ENCODE measurements around the gene PTP4A1. TPM values are rescaled to one million over a fixed set of nuclear protein-coding genes. Genes with fewer than 3 reads are reported as not detected.

The PTP4A1 gene
- polyA plus RNA-seq, 1 donor (not counting 4 experiments of a cell fraction or from before 2014, with no cell fraction given), result 65.7 TPM

DNA sequence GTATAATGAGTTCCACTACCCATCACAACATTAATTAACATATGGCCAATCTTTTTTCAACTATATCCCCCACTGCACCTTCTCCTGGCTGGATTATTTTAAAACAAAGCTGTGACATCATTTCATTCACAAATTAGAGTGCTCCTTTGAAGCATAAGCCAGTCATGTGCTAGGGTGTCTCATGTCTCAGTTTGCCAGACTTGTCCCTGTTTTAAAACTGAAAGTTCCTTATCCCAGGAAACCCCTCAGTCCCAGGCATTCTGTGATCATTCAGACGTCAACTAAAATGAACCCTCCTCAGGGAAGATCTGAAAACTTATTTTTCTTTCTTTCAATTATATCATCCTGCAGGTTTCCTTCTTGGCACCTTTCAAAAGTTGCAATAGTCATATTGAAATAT is 29.3 kb upstream of the PTP4A1 start:
- H3K9ac ChIP-seq (ENCODE audit: control insufficient read depth, extremely low read depth, insufficient read depth, low read length), result no peak overlapping the region
- no peaks in the 10 kb centered on the region for H3K27me3 ChIP-seq (ENCODE audit: control insufficient read depth, extremely low read depth, insufficient read depth, low read length)
- H3K79me2 ChIP-seq (ENCODE audit: control insufficient read depth, insufficient read depth, low read length), result no peaks in the 10 kb centered on the region
- no peak overlapping the region for H3K4me3 ChIP-seq (ENCODE audit: control insufficient read depth in 2 of 3, extremely low read depth in 1 of 3, insufficient read depth in 2 of 3, low read depth in 1 of 3, low read length in 3 of 3)
- FAIRE-seq (no peak), DNase-seq (ENCODE audit: low read depth, low spot score) (no peak)
- H3K36me3 ChIP-seq (ENCODE audit: control insufficient read depth in 2 of 2, extremely low read depth in 1 of 2, insufficient read depth in 2 of 2, low read length in 2 of 2), result no peaks in the 10 kb centered on the region
- no peak overlapping the region for H3K27ac ChIP-seq (ENCODE audit: control insufficient read depth, insufficient read depth, low read length)
- no peak overlapping the region for H2AFZ ChIP-seq (ENCODE audit: control insufficient read depth, low read length)
- H3K9me1 ChIP-seq (ENCODE audit: control insufficient read depth, extremely low read depth, insufficient read depth, low read length), result no peaks in the 10 kb centered on the region
- H3K9me3 ChIP-seq (ENCODE audit: control insufficient read depth, low read depth, low read length), result no peaks in the 10 kb centered on the region
- dilution Hi-C loops (cut with MboI; ENCODE audit: extremely low pct_ligation_motif_present, low sequenced_read_pairs), result no loop called here
- TF ChIP-seq, protein P1, sequence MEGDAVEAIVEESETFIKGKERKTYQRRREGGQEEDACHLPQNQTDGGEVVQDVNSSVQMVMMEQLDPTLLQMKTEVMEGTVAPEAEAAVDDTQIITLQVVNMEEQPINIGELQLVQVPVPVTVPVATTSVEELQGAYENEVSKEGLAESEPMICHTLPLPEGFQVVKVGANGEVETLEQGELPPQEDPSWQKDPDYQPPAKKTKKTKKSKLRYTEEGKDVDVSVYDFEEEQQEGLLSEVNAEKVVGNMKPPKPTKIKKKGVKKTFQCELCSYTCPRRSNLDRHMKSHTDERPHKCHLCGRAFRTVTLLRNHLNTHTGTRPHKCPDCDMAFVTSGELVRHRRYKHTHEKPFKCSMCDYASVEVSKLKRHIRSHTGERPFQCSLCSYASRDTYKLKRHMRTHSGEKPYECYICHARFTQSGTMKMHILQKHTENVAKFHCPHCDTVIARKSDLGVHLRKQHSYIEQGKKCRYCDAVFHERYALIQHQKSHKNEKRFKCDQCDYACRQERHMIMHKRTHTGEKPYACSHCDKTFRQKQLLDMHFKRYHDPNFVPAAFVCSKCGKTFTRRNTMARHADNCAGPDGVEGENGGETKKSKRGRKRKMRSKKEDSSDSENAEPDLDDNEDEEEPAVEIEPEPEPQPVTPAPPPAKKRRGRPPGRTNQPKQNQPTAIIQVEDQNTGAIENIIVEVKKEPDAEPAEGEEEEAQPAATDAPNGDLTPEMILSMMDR (optimal IDR thresholded peaks at IDR 0.05 in 1 of 3, IDR thresholded peaks at IDR 0.05 in 1 of 3, conservative IDR thresholded peaks at IDR 0.05 in 1 of 3; ENCODE audit: extremely low read depth in 1 of 3, insufficient read depth in 2 of 3, low read length in 3 of 3), result no peak
- no peak for TF ChIP-seq EZH2 (IDR thresholded peaks at IDR 0.05; ENCODE audit: low read length)
- H3K4me1 ChIP-seq (ENCODE audit: control insufficient read depth, extremely low read depth, insufficient read depth, low read length), result peaks cover 7% of the 10 kb centered on the region
- no peak overlapping the region for H3K4me2 ChIP-seq (ENCODE audit: control insufficient read depth, extremely low read depth, insufficient read depth, low read depth, low read length)
- no peaks in the 10 kb centered on the region for H4K20me1 ChIP-seq (ENCODE audit: control insufficient read depth, extremely low read depth, insufficient read depth, low read length)

DNA sequence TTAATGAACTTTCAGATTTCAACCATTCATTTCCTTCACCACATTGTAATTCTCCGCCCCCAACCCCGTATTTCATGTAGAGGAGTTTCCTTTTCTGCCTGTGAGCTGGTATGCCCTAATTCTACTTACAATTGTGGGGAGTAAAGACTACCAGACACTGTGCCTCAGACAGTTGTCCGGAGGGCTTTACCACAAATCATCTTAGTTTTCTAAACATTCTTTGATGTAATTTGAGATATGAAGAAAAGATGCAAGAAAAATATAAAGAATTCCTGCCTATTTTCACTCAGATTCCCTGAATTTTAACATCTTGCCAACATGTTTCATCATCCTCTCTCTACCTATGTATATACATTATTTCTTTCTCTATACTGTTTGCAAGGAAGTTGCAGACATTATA is 28.3 kb upstream of the PTP4A1 start:
- FAIRE-seq, result no peak
- H3K36me3 ChIP-seq (ENCODE audit: control insufficient read depth in 2 of 2, extremely low read depth in 1 of 2, insufficient read depth in 2 of 2, low read length in 2 of 2), result no peaks in the 10 kb centered on the region
- H3K4me3 ChIP-seq (ENCODE audit: control insufficient read depth in 2 of 3, extremely low read depth in 1 of 3, insufficient read depth in 2 of 3, low read depth in 1 of 3, low read length in 3 of 3), result no peak overlapping the region
- no peak for TF ChIP-seq EZH2 (IDR thresholded peaks at IDR 0.05; ENCODE audit: low read length)
- TF ChIP-seq, protein P1 (optimal IDR thresholded peaks at IDR 0.05 in 1 of 3, IDR thresholded peaks at IDR 0.05 in 1 of 3, conservative IDR thresholded peaks at IDR 0.05 in 1 of 3; ENCODE audit: extremely low read depth in 1 of 3, insufficient read depth in 2 of 3, low read length in 3 of 3), result no peak
- no peaks in the 10 kb centered on the region for H3K9me3 ChIP-seq (ENCODE audit: control insufficient read depth, low read depth, low read length)
- no peaks in the 10 kb centered on the region for H3K27me3 ChIP-seq (ENCODE audit: control insufficient read depth, extremely low read depth, insufficient read depth, low read length)
- H3K9ac ChIP-seq (ENCODE audit: control insufficient read depth, extremely low read depth, insufficient read depth, low read length), result no peak overlapping the region
- no peak overlapping the region for H3K4me2 ChIP-seq (ENCODE audit: control insufficient read depth, extremely low read depth, insufficient read depth, low read depth, low read length)
- H3K27ac ChIP-seq (ENCODE audit: control insufficient read depth, insufficient read depth, low read length), result no peak overlapping the region
- H3K9me1 ChIP-seq (ENCODE audit: control insufficient read depth, extremely low read depth, insufficient read depth, low read length), result no peaks in the 10 kb centered on the region
- DNase-seq (ENCODE audit: low read depth, low spot score), result no peak
- dilution Hi-C loops (cut with MboI; ENCODE audit: extremely low pct_ligation_motif_present, low sequenced_read_pairs), result no loop called here
- H3K79me2 ChIP-seq (ENCODE audit: control insufficient read depth, insufficient read depth, low read length), result no peaks in the 10 kb centered on the region
- no peak overlapping the region for H2AFZ ChIP-seq (ENCODE audit: control insufficient read depth, low read length)
- H4K20me1 ChIP-seq (ENCODE audit: control insufficient read depth, extremely low read depth, insufficient read depth, low read length), result no peaks in the 10 kb centered on the region
- no peaks in the 10 kb centered on the region for H3K4me1 ChIP-seq (ENCODE audit: control insufficient read depth, extremely low read depth, insufficient read depth, low read length)

Data from keratinocyte (primary cell).